HepG2 (cell line): Measurements from ENCODE around the gene ADGRV1.

ENCODE experiments used
- CREB1 ChIP-seq, 2 experiments: fragments of 450-650 bp in 1 of 2; IDR thresholded peaks; 2 replicates each; pipeline ENCODE4 v1.6.1; 2016 to 2017; ENCODE audit warnings: control low read depth in 1 of 2, mild to moderate bottlenecking in 1 of 2, missing compliant biosample characterization in 1 of 2, missing genetic modification characterization in 1 of 2
- MAFK ChIP-seq, 2 experiments: IDR thresholded peaks in 1 of 2; conservative IDR thresholded peaks in 1 of 2; 2 replicates each; pipeline ENCODE4 v1.6.1; 2011; ENCODE audit warnings: improper control_type of control experiment in 2 of 2, low read length in 2 of 2
- MXI1 ChIP-seq: IDR thresholded peaks from 3 replicates; pipeline ENCODE4 v1.6.1; 2012; ENCODE audit warnings: low read depth, low read length, inconsistent platforms, borderline replicate concordance
- PHF8 ChIP-seq: sonication (generic); formaldehyde crosslinking; IDR thresholded peaks from 2 replicates; pipeline ENCODE4 v1.5.0; 2020; ENCODE audit warnings: missing genetic modification reagents
- SRF ChIP-seq: IDR thresholded peaks from 2 replicates; pipeline ENCODE4 v1.6.1; 2011; ENCODE audit warnings: mild to moderate bottlenecking, low read depth, low read length, moderate library complexity
- TBX3 ChIP-seq: fragments of 450-650 bp; IDR thresholded peaks from 2 replicates; pipeline ENCODE4 v1.6.1; 2017; ENCODE audit warnings: antibody characterized with exemption, mild to moderate bottlenecking, inconsistent platforms, borderline replicate concordance
- TCF7L2 ChIP-seq: IDR thresholded peaks from 2 replicates; pipeline ENCODE4 v1.6.1; 2011; ENCODE audit warnings: mild to moderate bottlenecking, low read depth, low read length, moderate library complexity
- ZNF441 ChIP-seq: sonication (generic); formaldehyde crosslinking; IDR thresholded peaks from 2 replicates; pipeline ENCODE4 v1.7.0; 2021; ENCODE audit warnings: missing genetic modification reagents, borderline replicate concordance
- TF ChIP-seq, protein P1 (sequence below): sonication (generic); formaldehyde crosslinking; IDR thresholded peaks from 2 replicates; pipeline ENCODE4 v1.5.1; 2020; ENCODE audit warnings: missing genetic modification reagents, mild to moderate bottlenecking, borderline replicate concordance

DNA sequence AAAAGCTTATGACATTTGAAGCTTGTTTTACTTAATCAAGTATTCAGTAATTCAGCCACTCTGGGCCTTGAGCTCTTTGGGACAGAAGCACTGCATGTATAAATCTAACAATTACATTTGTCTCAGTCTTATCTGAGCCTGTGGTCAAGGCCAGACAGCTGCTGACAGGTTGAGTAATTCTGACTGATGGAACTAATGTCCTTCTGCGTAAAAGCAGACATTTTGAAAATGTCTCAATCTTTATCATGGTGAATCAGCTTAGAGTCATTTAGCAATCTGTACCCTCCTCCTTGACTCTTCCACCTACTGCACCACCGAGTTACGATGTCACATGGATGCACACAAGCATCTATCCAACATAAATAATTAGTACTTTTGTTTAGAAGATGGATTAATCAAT lies 424.6 kb downstream of the ADGRV1 start:
- TF ChIP-seq TCF7L2, result no peak
- TF ChIP-seq PHF8 (CRISPR knock-in tag), result no peak
- no peak for TF ChIP-seq MAFK (conservative IDR thresholded peaks at IDR 0.05 in 1 of 2, IDR thresholded peaks at IDR 0.05 in 1 of 2; ENCODE audit: low read length in 2 of 2)
- TF ChIP-seq TBX3, result no peak
- TF ChIP-seq, protein P1, sequence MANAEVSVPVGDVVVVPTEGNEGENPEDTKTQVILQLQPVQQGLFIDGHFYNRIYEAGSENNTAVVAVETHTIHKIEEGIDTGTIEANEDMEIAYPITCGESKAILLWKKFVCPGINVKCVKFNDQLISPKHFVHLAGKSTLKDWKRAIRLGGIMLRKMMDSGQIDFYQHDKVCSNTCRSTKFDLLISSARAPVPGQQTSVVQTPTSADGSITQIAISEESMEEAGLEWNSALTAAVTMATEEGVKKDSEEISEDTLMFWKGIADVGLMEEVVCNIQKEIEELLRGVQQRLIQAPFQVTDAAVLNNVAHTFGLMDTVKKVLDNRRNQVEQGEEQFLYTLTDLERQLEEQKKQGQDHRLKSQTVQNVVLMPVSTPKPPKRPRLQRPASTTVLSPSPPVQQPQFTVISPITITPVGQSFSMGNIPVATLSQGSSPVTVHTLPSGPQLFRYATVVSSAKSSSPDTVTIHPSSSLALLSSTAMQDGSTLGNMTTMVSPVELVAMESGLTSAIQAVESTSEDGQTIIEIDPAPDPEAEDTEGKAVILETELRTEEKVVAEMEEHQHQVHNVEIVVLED (CRISPR knock-in tag), result no peak
- TF ChIP-seq ZNF441 (CRISPR knock-in tag), result no peak
- TF ChIP-seq MXI1, result no peak
- no peak for TF ChIP-seq SRF
- TF ChIP-seq CREB1 (IDR thresholded peaks at IDR 0.05), result no peak
- no peak for TF ChIP-seq CREB1 (CRISPR knock-in tag; IDR thresholded peaks at IDR 0.05)
